Peyer's patch (tissue), 4 donors: ENCODE measurements around the gene CCL19. TPM values are rescaled to one million over a fixed set of nuclear protein-coding genes. Genes with fewer than 3 reads are reported as not detected.

Experiments
- DNase-seq, 3 donors: peaks; one replicate each; pipeline ENCODE4 v3.0.0-alpha.2; 2017 to 2019
- H3K27ac ChIP-seq, 4 donors: fragments of 200-600 bp; sonication (generic); one replicate each; pipeline ENCODE4 v1.5.1; 2016 to 2019
- H3K27me3 ChIP-seq, 2 donors: fragments of 200-600 bp; sonication (generic); one replicate each; pipeline ENCODE4 v1.5.1; 2019
- H3K36me3 ChIP-seq, 3 donors: fragments of 200-600 bp; sonication (generic); one replicate each; pipeline ENCODE4 v1.5.1; 2016 to 2019
- H3K4me1 ChIP-seq, 4 donors: fragments of 200-600 bp; sonication (generic); one replicate each; pipeline ENCODE4 v1.5.1; 2016 to 2019
- H3K4me3 ChIP-seq, 4 donors: fragments of 200-600 bp; sonication (generic); 1 replicate in 3 of 4; 2 replicates in 1 of 4; pipeline ENCODE4 v1.5.1; 2016 to 2019; ENCODE audit warnings: mild to moderate bottlenecking in 1 of 4
- H3K9me3 ChIP-seq, 4 donors: fragments of 200-600 bp; sonication (generic); one replicate each; pipeline ENCODE4 v1.5.1; 2016 to 2019; ENCODE audit warnings: mild to moderate bottlenecking in 1 of 4
- POLR2A ChIP-seq, 2 donors: fragments of 450-650 bp; IDR thresholded peaks; one replicate each; pipeline ENCODE4 v1.5.1; 2017; ENCODE audit warnings: antibody characterized with exemption in 2 of 2, mild to moderate bottlenecking in 2 of 2, moderate library complexity in 2 of 2
- small RNA-seq, 2 donors: library from RNA; depleted of rRNA; stranded (forward); fragments of <200 nt; gene quantifications; one replicate each; pipeline ENCODE3, GENCODE V24; 2016
- total RNA-seq, 4 donors: library from RNA; depleted of rRNA; stranded (reverse); fragments of >200 nt; gene quantifications; one replicate each; pipeline ENCODE4 v1.1.0, GENCODE V29; 2016
- TF ChIP-seq, protein P1 (sequence below), 6 experiments: fragments of 450-650 bp in 4 of 6; fragments of 200-600 bp in 2 of 6; sonication (generic) in 1 of 6; IDR thresholded peaks; one replicate each; pipeline ENCODE4 v1.5.1; 2017 to 2019; ENCODE audit warnings: antibody characterized with exemption in 6 of 6, mild to moderate bottlenecking in 3 of 6, moderate library complexity in 1 of 6

CCL19 gene
- total RNA-seq, 4 donors from 2014 or later: not detected

DNA sequence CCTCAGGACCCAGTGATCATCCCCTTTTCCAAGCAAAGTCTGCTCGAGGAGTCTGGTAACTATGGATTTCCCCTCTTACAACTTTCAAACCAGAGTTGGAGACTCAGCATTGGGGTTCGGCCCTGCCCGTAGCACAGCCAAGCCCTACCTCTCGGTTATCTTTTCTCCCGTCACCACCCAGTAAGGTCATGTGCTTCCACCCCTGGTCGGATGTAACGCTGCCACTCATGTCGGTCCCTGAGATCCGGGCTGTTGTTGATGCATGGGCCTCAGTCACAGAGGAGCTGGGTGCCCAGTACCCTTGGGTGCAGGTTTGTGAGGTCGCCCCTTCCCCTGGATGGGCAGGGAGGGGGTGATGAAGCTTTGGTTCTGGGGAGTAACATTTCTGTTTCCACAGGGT lies 43.4 kb downstream of the CCL19 start:
- H3K27ac ChIP-seq: peak overlapping the region; percentile 75 to 94 (median 88)
- DNase-seq: no peak
- H3K4me1 ChIP-seq: peaks cover 4 to 36% (median 15%) of the 10 kb centered on the region in 4 donors

DNA sequence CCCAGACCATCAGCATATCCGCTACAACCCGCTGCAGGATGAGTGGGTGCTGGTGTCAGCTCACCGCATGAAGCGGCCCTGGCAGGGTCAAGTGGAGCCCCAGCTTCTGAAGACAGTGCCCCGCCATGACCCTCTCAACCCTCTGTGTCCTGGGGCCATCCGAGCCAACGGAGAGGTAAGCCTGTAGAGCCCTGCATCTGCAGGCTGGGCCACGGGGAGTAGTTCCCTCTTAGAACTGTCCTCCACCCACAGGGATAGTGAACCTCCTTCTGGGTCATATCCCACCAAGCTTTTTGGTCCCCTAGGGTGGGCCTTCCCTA lies 44.0 kb downstream of the CCL19 start:
- H3K4me1 ChIP-seq: peaks cover 0 to 30% (median 14%) of the 10 kb centered on the region in 4 donors

More for the DNA sequence above, 43.4 kb downstream of the CCL19 start:
- Histone ChIP-seq H3K4me3 (peak overlapping the region; percentile 69 to 83 (median 78)), H3K9me3 (no peaks in the 10 kb centered on the region), H3K36me3 (peaks cover 0 to 25% (median 0%) of the 10 kb centered on the region in 3 donors), H3K27me3 (no peaks in the 10 kb centered on the region)
- TF ChIP-seq POLR2A (IDR thresholded peaks at IDR 0.05): no peak
- TF ChIP-seq, protein P1, sequence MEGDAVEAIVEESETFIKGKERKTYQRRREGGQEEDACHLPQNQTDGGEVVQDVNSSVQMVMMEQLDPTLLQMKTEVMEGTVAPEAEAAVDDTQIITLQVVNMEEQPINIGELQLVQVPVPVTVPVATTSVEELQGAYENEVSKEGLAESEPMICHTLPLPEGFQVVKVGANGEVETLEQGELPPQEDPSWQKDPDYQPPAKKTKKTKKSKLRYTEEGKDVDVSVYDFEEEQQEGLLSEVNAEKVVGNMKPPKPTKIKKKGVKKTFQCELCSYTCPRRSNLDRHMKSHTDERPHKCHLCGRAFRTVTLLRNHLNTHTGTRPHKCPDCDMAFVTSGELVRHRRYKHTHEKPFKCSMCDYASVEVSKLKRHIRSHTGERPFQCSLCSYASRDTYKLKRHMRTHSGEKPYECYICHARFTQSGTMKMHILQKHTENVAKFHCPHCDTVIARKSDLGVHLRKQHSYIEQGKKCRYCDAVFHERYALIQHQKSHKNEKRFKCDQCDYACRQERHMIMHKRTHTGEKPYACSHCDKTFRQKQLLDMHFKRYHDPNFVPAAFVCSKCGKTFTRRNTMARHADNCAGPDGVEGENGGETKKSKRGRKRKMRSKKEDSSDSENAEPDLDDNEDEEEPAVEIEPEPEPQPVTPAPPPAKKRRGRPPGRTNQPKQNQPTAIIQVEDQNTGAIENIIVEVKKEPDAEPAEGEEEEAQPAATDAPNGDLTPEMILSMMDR (IDR thresholded peaks at IDR 0.05): no peak

DNA sequence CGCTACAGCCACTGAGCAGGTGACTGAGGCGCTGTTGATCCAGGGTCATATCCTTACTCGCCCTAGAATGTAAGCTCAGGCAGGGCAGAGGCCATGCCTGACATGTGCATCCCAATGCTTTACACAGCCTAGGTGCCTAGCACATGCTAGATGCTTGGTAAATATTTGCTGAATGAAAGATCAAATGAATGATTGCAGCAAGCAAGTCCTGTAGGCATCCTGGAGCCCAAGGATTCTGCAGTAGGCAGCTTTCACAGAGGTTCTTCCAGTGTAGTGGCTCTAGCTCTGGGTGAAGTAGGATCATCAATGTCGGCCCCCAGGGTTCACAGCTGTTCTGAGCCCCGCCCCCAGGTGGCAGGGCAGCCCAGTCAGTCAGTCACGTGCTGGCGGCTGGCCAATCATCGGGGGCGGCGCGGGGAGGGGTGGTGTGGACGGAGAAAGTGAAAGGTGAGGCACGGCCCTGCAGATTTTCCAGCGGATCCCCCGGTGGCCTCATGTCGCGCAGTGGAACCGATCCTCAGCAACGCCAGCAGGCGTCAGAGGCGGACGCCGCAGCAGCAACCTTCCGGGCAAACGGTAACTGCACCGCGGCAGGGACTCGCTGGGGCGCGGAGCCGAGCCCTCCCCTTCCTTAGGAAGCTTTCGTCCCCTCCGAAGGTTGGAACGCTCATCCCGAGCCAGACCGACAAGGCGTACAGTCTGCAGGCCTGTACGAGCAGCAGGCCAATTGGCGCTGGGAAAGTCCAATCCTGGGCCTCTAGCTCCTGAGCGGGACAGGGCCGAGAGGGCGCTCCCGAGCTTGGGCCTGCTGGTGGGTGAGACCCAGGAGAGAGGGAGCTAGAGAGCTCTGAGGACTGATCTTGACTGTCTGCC lies 44.6 kb downstream of the CCL19 start, which contains the start of gene GALT:
Gene GALT, plus strand, starts transcription at position 465 of the 873 bp plus-strand sequence. Its CDS starts 30 bp downstream, at position 495.
- peak; percentile 99 to 100 (median 99) for DNase-seq
- no peaks in the 10 kb centered on the region for H3K9me3 ChIP-seq
- H3K4me1 ChIP-seq: peaks cover 0 to 28% (median 14%) of the 10 kb centered on the region in 4 donors
- peak within 1 kb of the TSS; percentile 69 to 83 (median 78) for H3K4me3 ChIP-seq
- no peaks in the 10 kb centered on the region for H3K27me3 ChIP-seq
- H3K36me3 ChIP-seq: peaks cover 0 to 25% (median 0%) of the 10 kb centered on the region in 3 donors
- peak within 1 kb of the TSS; percentile 75 to 94 (median 88) for H3K27ac ChIP-seq
- TF ChIP-seq POLR2A (IDR thresholded peaks at IDR 0.05): peak; percentile 65 to 77
- TF ChIP-seq, protein P1 (IDR thresholded peaks at IDR 0.05): peak in 4 of 6 experiments; percentile 1 to 54 (median 26)

More for the DNA sequence above, 44.0 kb downstream of the CCL19 start:
- Histone ChIP-seq H3K4me3 (peak overlapping the region; percentile 69 to 83 (median 78)), H3K9me3 (no peaks in the 10 kb centered on the region), H3K27ac (peak overlapping the region; percentile 75 to 94 (median 88)), H3K27me3 (no peaks in the 10 kb centered on the region), H3K36me3 (peaks cover 0 to 25% (median 0%) of the 10 kb centered on the region in 3 donors)
- DNase-seq: no peak
- no peak for TF ChIP-seq POLR2A (IDR thresholded peaks at IDR 0.05)
- TF ChIP-seq, protein P1 (IDR thresholded peaks at IDR 0.05): no peak

DNA sequence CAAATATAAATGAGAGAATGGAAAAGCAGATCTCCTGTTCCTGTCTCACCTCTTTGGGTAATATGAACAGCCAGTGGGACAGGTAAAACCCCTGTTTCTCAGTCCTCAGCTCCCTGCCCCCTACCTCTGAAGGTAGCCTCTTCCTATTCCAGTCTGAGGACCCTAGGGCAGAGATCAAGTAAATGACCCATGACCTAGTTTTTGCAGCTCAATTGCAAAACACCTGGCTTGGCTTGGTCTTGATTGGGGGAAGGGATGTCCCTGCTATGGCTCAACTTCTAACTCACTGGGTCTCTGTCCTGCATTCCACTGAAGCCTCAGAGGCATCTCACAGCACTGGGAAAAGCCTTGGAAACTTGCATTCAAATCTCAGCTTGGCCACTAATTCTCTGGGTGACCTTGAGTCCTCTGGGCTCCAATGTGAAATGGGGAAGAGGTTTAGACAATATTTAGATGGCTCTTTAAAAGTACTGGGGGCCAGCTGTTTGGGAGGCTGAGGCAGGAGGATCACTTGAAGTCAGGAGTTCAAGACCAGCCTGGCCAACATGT lies 46.2 kb downstream of the CCL19 start:
- peaks cover 0 to 18% (median 0%) of the 10 kb centered on the region in 3 donors for H3K36me3 ChIP-seq
- no peak for TF ChIP-seq POLR2A (IDR thresholded peaks at IDR 0.05)
- TF ChIP-seq, protein P1 (IDR thresholded peaks at IDR 0.05): no peak
- H3K27me3 ChIP-seq: no peaks in the 10 kb centered on the region
- H3K4me3 ChIP-seq: no peak overlapping the region
- H3K27ac ChIP-seq: peak overlapping the region in 1 of 4 donors; percentile 45
- DNase-seq: no peak
- H3K9me3 ChIP-seq: no peaks in the 10 kb centered on the region
- peaks cover 0 to 22% (median 14%) of the 10 kb centered on the region in 4 donors for H3K4me1 ChIP-seq

DNA sequence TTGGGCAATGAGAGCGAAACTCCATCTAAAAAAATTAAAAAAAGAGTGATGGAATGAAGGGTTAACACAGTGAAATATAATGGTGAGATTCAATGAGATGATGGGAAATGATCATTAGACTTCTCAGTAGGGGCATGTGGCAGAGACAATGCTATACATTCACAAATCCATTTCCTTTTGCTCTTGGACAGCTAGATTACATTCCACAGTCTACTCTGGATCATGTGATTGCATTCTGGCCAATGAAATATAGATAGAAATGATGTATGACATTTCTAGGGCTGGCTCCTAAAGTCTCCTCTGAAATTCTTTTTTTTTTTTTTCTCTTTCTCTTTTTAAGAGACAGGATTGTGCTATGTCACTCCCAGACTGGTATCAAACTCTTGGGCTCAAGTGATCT lies 48.4 kb downstream of the CCL19 start:
- peaks cover 0 to 20% (median 8%) of the 10 kb centered on the region in 4 donors for H3K4me1 ChIP-seq
- H3K36me3 ChIP-seq: no peaks in the 10 kb centered on the region
- H3K4me3 ChIP-seq: no peak overlapping the region
- DNase-seq: no peak
- no peak for TF ChIP-seq POLR2A (IDR thresholded peaks at IDR 0.05)
- TF ChIP-seq, protein P1 (IDR thresholded peaks at IDR 0.05): no peak
- no peaks in the 10 kb centered on the region for H3K27me3 ChIP-seq
- no peaks in the 10 kb centered on the region for H3K9me3 ChIP-seq
- no peak overlapping the region for H3K27ac ChIP-seq

Small RNA genes lying within 50 kb of the gene (small RNA-seq; reads per million reads assigned to genes)
- gene CCL27: 0 reads per million in 2 donors

Other genes starting within 250 kb of the CCL19 start
- gene FAM219A, start 232.7 kb downstream of the CCL19 start, total RNA-seq: 10 to 100 TPM in 2 of 4 donors, 1 to 10 TPM in 2; 6.0 to 13.2 (median 9.5) TPM
- not detected for gene DNAI1, start 232.5 kb downstream of the CCL19 start, total RNA-seq
- 1 to 10 TPM in 2 of 4 donors, not detected in 2; 1.8 to 3.3 TPM for gene ENHO, start 168.3 kb downstream of the CCL19 start, total RNA-seq
- 10 to 100 TPM in 3 of 4 donors, 1 to 10 TPM in 1; 1.7 to 24.6 (median 15.6) TPM for gene CNTFR, start 101.6 kb downstream of the CCL19 start, total RNA-seq
- gene RPP25L, start 79.2 kb downstream of the CCL19 start, total RNA-seq: 10 to 100 TPM; 28.9 to 83.5 (median 54.8) TPM
- gene DCTN3, start 70.8 kb downstream of the CCL19 start, total RNA-seq: 10 to 100 TPM; 37.4 to 70.1 (median 47.5) TPM
- gene ARID3C, start 62.2 kb downstream of the CCL19 start, total RNA-seq: under 1 TPM in 1 of 4 donors, not detected in 3; 0.53 TPM
- gene SIGMAR1, start 53.5 kb downstream of the CCL19 start, total RNA-seq: 100 to 1,000 TPM in 3 of 4 donors, 10 to 100 TPM in 1; 63.5 to 138 (median 111) TPM
- gene GALT, start 44.6 kb downstream of the CCL19 start, total RNA-seq: 100 to 1,000 TPM; 111 to 310 (median 185) TPM
- gene IL11RA, start 39.1 kb downstream of the CCL19 start, total RNA-seq: 10 to 100 TPM; 37.8 to 98.3 (median 58.0) TPM
- not detected for gene CCL27, start 28.6 kb downstream of the CCL19 start, total RNA-seq
- 10 to 100 TPM; 54.7 to 85.2 (median 70.3) TPM for gene CCL21, start 18.9 kb upstream of the CCL19 start, total RNA-seq